Measurements from ENCODE around the gene CASP4. TPM values are rescaled to one million over a fixed set of nuclear protein-coding genes. Genes with fewer than 3 reads are reported as not detected.

The CASP4 gene
- total RNA-seq, 1 experiment from 2014 or later: 21.1 TPM

DNA sequence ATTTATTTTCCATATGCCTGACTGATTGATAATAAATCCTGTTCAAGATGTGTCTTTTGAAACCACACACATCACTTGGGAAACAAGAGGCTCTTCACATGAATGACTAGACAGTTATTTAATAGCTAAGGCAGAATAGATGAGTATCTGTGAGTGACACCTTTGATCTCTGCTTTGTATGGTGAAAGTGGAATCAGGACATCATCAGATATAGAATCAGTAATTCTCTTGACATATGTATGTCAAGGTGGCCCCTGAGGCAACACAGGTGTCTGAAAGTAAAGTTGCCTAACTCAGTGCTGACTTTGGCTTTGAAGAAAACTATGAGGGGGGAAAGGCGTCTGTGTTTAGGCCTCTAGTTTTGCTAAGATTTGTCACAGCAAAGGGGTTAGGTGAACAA is 11.5 kb upstream of the CASP4 start:
- Histone ChIP-seq H3K9me2 (ENCODE audit: insufficient read depth) (no peaks in the 10 kb centered on the region), H2AFZ (ENCODE audit: low read depth, low read length, poor library complexity, severe bottlenecking) (no peak overlapping the region), H3K9me3 (ENCODE audit: control insufficient read depth in 1 of 2, insufficient read depth in 1 of 2, low read depth in 1 of 2, low read length in 2 of 2) (no peaks in the 10 kb centered on the region), H3K27me3 (ENCODE audit: insufficient read depth, low read length) (no peaks in the 10 kb centered on the region), H3K27ac (ENCODE audit: low read depth, low read length) (no peak overlapping the region), H3K4me2 (ENCODE audit: low read length) (no peak overlapping the region), H3K79me2 (ENCODE audit: insufficient read depth, low read length) (no peaks in the 10 kb centered on the region), H4K20me1 (ENCODE audit: insufficient read depth) (no peaks in the 10 kb centered on the region), H3K9ac (ENCODE audit: low read length) (no peak overlapping the region), H3K36me3 (ENCODE audit: control insufficient read depth in 1 of 2, insufficient read depth in 2 of 2, low read length in 2 of 2) (no peaks in the 10 kb centered on the region), H3K4me3 (replicated peaks in 1 of 2; ENCODE audit: low read depth in 1 of 2, low read length in 2 of 2) (no peak overlapping the region), H3K4me1 (ENCODE audit: control insufficient read depth in 1 of 2, insufficient read depth in 2 of 2, low read length in 2 of 2) (no peaks in the 10 kb centered on the region)
- intact Hi-C loops (cut with micrococcal nuclease): no loop called here
- no peak for TF ChIP-seq SP1 (IDR thresholded peaks at IDR 0.05; ENCODE audit: low read depth)
- no peak for TF ChIP-seq ZBTB33 (IDR thresholded peaks at IDR 0.05; ENCODE audit: extremely low read depth, insufficient replicate concordance, low read length)
- no peak for TF ChIP-seq REST (IDR thresholded peaks at IDR 0.05; ENCODE audit: low read depth)
- no peak for TF ChIP-seq SRF (IDR thresholded peaks at IDR 0.05; ENCODE audit: low read depth)
- TF ChIP-seq CBX3 (IDR thresholded peaks at IDR 0.05; ENCODE audit: low read depth): no peak
- no peak for TF ChIP-seq RAD21 (IDR thresholded peaks at IDR 0.05; ENCODE audit: low read depth)
- TF ChIP-seq CEBPB (IDR thresholded peaks at IDR 0.05; ENCODE audit: low read depth): no peak
- no peak for TF ChIP-seq EGR1 (IDR thresholded peaks at IDR 0.05; ENCODE audit: low read depth)
- TF ChIP-seq JUND (IDR thresholded peaks at IDR 0.05): no peak
- no peak for TF ChIP-seq MAX (IDR thresholded peaks at IDR 0.05)
- no peak for TF ChIP-seq ZNF274 (IDR thresholded peaks at IDR 0.05; ENCODE audit: low read depth, low read length)
- no peak for TF ChIP-seq POLR2A (IDR thresholded peaks at IDR 0.05; ENCODE audit: borderline replicate concordance, extremely low read depth, insufficient read depth, insufficient read length)
- no peak for TF ChIP-seq EZH2 (IDR thresholded peaks at IDR 0.05)
- TF ChIP-seq FOSL1 (IDR thresholded peaks at IDR 0.05; ENCODE audit: low read depth): no peak
- TF ChIP-seq ELF1 (IDR thresholded peaks at IDR 0.05; ENCODE audit: borderline replicate concordance, low read depth): no peak
- no peak for TF ChIP-seq POLR2AphosphoS5 (IDR thresholded peaks at IDR 0.05; ENCODE audit: low read depth, low read length)
- TF ChIP-seq SIN3A (IDR thresholded peaks at IDR 0.05; ENCODE audit: low read depth): no peak
- no peak for TF ChIP-seq CTCF (IDR thresholded peaks at IDR 0.05 in 2 of 3, conservative IDR thresholded peaks at IDR 0.05 in 1 of 3; ENCODE audit: borderline replicate concordance in 1 of 3, insufficient read depth in 1 of 3, low read depth in 2 of 3, low read length in 2 of 3)
- RAD21 ChIA-PET (ENCODE audit: low non-redundant PET in 1 of 2, low total read pairs in 2 of 2, uncharacterized antibody in 2 of 2, unreplicated experiment in 2 of 2): no interaction called here
- DNase-seq (ENCODE audit: low read depth, low spot score): no peak
- POLR2A ChIA-PET: no interaction called here
- no peak for ATAC-seq
- CTCF ChIA-PET: no interaction called here
- no TSS peak for BruUV-seq (replicated peaks)
